Stimulated activated CD4-positive, alpha-beta T cell treated with anti-CD3 and anti-CD28 coated beads, TNF-alpha, amount 100 ng/mL, for 24 hours (primary cell): ENCODE measurements around the gene GTF2H3.
"Not testable (repeated sequence)": the region's sequence is repeated elsewhere in the genome, so short reads cannot be mapped to it uniquely, and the experiment has no call there.

Source experiments
- DNase-seq, 3 experiments: peaks; one replicate each; pipeline ENCODE4 v3.0.0-alpha.2; 2020; ENCODE audit warnings: low read depth in 3 of 3

GTF2H3 gene

GRCh38 chr12:123633379-123634141, at the start of gene GTF2H3, which contains the start of gene EIF2B1:
Gene GTF2H3 (plus strand): TSS chr12:123633829. CDS start chr12:123633860, 31 bp downstream.
Gene EIF2B1 (minus strand): TSS chr12:123633686. CDS start chr12:123633557, 129 bp downstream.
- peak; percentile 94 to 97 (median 94) for DNase-seq

DNA sequence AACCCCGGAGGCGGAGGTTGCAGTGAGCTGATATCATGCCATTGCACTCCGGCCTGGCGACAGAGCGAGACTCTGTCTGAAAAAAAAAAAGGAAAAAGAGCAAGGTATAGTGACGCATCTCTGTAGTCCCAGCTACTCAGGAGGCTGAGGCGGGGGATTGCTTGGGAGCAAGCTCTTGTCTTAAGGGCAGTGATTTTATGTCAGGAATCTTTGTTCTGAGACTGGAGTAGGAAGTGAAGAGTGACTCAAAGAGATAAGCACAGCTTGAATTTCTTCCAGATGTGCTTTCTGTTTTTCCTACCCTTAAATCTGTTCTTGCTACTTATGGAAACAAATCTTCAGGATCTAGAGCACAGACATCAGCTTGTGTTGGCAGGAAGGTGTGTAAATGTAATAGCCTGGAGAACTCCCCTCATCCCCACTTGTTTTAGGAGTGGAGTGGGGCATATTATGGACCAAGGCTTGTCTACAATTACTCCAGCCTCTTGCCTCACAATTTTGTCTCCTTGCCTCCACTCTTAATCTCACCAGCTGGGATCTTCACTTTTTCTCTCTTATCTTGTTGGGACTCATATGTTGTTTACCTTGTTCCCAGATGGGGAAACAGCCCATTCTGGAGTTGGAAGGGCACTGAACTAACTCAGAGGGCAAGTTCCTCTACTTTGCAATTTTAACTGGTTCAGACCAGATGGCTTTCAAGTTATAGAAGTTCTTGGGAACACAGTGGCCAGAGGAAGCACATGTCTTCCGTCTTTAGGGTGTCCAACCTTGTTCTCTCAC, 41.7 kb upstream of the GTF2H3 start:
- DNase-seq, result no peak

DNA sequence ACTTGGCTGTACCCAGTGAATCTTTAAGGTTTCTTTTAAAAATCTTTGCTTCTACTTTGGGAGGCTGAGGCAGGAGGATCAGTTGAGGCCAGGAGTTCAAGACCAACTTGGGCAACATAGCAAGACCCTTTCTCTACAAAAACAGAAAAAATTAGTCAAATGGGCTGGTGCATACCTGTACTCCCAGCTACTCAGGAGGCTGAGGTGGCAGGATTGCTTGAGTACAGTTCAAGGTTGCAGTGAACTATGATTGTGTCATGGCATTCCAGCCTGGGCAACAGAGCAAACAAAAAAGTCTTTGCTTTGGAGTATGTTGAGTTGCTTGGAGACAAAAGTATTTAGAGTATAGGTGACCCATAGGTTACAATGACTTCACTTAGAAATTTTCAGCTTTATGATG, 37.9 kb upstream of the GTF2H3 start:
- DNase-seq, result no peak

DNA sequence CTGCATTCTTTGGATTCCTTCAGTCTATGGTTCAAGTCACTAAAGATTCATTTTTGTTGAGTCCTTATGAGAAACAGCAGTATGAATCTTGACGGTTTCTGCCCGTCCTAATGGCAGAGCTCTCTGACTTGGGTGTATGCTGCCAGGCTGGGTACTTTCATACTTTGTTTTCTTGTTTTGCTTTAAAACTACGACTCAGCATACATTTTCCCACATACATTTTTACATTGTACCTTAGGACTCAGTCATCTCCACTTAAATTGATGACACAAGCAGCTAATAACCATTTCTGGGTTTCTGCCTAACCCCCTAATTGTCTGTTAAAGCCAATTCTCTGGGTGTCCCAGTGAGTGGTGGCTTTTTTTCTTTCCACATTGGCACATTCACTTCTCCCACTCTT, 36.5 kb upstream of the GTF2H3 start:
- DNase-seq, result no peak

DNA sequence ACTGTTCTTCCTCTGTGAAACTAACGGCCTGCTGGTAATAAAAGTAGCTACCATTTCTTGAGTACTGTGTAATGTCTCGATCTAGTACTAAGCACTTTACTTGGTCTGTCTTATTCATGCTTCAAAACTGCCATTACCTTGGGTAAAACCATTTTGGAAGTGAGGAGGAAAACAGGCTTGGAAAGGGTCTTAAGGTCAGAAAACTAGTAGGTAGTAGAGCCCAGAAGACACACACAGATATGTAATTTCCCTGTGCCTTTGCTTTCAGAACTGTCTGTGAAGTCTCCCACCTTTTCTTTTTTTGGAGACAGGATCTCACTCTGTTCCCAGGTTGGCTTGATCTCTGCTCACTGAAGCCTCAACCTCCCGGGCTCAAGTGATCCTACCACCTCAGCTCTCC, 35.1 kb upstream of the GTF2H3 start:
- no peak for DNase-seq

- no peak for DNase-seq
These were observed 34.3 kb upstream of the GTF2H3 start for GRCh38 chr12:123599310-123599709.

GRCh38 chr12:123599721-123600120, 33.9 kb upstream of the GTF2H3 start:
- no peak for DNase-seq

- DNase-seq, result peak; percentile 74 to 83 (median 78)
These were observed 31.8 kb upstream of the GTF2H3 start, which contains the start of gene DDX55 for GRCh38 chr12:123601602-123602489. Gene DDX55 (plus strand): TSS chr12:123602099. CDS start chr12:123602149, 50 bp downstream.

DNA sequence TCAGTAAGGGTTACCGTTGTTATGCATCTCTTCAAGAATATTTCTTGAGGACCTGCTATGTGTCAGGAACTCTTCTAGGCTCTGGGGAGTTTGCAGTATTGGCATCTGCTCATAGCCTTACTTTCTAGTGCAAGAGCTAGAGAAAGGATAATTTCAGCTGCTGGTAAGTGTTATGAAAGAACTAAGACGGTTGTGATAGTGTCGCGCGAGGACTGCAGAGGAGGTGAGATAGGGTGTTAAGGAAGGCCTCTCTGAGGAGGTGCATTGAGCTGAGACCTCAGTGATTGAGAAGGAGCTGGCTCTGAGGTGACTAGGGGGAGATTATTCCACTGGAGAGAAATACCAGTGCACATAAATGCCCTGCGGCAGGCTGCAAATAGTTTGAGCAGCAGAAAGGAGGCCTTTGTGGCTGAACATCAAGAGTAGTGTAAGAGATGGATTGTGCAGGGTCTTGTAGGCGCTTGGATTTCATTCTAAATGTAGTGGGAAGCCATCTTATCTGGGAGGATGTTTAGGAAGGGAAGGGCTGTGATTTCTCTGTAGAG, 30.9 kb upstream of the GTF2H3 start:
- no peak for DNase-seq

GRCh38 chr12:123603495-123603894, 30.1 kb upstream of the GTF2H3 start:
- DNase-seq, result not testable (repeated sequence)

DNA sequence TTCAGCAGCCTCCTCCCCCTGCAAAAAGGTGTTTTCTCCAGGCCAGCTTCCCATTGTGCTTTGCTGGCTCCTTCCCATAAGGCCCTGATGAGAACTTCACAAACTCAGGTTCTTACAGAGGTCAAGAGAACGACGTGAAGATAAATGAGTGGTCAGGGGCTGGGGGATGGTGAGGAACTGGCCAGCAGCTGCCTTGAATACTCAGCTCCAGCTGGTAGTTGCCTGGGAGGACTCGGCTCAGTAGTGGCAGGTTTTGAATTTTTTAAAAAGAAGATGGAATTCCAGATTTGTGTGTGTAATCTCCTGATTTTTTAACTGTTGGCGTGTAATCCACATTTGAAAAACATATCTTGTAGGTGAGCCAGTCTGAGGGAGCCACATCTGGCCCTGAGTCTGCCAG, 25.9 kb upstream of the GTF2H3 start:
- DNase-seq, result no peak

GRCh38 chr12:123608182-123608581, 25.4 kb upstream of the GTF2H3 start:
- no peak for DNase-seq

- no peak for DNase-seq
These were observed 19.5 kb upstream of the GTF2H3 start for GRCh38 chr12:123614110-123614509.

DNA sequence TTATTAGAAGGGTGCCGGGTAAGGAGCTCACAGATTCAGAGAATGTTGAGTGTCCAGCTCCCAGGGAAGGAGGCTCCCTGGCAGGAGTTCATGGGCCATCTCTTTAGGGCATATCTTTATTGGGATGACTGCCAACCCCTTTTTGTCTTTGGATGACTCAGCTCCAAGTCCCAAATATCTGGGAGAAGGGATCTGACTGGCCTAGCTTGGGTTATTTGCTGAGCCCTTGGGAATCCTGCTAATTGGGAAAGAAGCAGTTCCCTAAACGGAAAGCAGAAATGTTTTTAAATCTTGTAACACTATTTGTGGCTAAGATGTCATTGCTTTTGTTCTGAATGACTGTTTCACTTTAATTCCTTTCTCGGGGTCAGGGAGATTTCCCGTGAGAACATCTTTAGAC, 19.1 kb upstream of the GTF2H3 start:
- DNase-seq, result no peak

DNA sequence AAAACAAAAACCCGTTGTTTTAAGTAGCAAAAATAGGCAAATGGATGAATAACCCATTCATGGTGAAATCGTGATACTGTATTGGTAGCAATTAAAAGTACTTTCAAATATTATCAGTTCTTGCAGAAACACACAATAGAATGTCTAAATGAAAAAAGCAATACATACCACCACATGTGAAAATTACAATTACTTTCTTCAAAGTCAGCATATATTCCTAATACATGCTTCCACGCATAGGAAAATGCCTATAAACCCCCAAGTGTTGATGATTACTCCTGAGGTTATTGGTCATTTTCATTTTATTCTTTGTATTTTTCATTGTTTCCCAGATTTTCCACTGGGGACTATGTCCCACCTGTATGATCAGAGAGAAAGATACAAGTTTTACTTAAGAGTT, 16.5 kb upstream of the GTF2H3 start:
- no peak for DNase-seq

DNA sequence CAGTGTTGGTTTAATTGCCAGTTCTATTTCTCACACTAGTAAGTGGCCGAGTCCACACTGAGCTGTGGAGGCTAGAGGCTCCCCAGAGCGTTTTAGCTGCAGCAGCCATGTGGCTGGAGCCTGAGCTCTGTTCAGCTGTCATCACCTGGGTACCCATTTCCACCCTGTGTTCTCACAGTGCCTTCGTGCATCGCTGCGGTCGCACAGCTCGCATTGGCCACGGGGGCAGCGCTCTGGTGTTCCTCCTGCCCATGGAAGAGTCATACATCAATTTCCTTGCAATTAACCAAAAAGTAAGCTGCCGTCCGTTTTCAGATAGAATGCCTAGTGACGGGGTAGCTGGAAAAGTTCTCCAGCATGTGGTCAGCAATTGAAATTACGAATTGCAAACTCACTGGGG, 16.0 kb upstream of the GTF2H3 start:
- DNase-seq, result no peak

- no peak for DNase-seq
These were observed 12.5 kb upstream of the GTF2H3 start for GRCh38 chr12:123621101-123621500.

- DNase-seq, result no peak
These were observed 11.8 kb upstream of the GTF2H3 start for GRCh38 chr12:123621619-123622530.

DNA sequence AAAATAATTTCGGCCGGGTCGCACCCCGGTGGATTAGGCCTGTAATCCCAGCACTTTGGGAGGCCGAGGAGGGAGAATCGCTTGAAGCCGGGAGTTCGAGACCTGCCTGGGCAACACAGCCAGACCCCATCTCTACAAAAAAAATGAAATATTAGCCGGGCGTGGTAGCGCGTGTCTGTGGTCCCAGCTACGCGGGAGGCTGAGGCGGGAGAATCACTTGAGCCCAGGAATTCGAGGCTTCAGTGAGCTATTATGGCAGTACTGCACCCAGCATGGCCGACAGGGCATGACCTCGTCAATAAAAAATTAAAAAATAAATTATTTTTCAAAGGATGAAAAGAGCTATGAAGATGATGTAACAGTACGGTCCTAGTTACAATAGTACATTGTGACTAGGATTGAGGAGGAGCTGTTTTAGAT, 523 bp downstream of the GTF2H3 start:
- no peak for DNase-seq

DNA sequence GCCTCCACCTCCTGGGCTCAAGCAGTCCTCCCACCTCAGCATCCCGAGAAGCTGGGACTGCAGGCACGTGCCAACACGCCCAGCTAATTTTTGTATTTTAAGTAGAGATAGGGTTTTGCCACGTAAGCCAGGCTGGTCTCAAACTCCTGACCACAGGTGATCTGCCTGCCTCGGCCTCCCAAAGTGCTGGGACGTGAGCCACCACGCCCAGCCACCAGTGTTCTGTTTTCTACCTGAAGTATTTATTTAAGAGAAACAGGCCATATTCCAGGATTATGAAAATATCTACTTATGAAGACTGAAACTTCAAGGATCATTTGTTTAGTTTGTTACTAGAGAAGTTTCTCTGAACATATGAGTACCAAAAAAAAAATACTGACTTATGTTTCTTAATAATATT, 10.3 kb downstream of the GTF2H3 start:
- DNase-seq, result no peak
